HepG2 (cell line): Measurements from ENCODE around the gene SIGLEC1.

Experiments
- ETV5 ChIP-seq: IDR thresholded peaks from 2 replicates; pipeline ENCODE4 v1.6.1; 2018; ENCODE audit warnings: missing biosample characterization, missing genetic modification reagents, inconsistent platforms, borderline replicate concordance
- POLR2AphosphoS5 ChIP-seq: IDR thresholded peaks from 2 replicates; pipeline ENCODE4 v1.6.1; 2012; ENCODE audit warnings: low read depth, low read length
- ZFYVE20 ChIP-seq: sonication (generic); formaldehyde crosslinking; IDR thresholded peaks from 2 replicates; pipeline ENCODE4 v1.8.0; 2023; ENCODE audit warnings: low read depth, mild to moderate bottlenecking, moderate library complexity, missing genetic modification reagents, borderline replicate concordance
- ZNF121 ChIP-seq: sonication (generic); formaldehyde crosslinking; IDR thresholded peaks from 2 replicates; pipeline ENCODE4 v1.5.0; 2020; ENCODE audit warnings: mild to moderate bottlenecking, missing genetic modification reagents

GRCh38 chr20:3677733-3678132 lies 34.7 kb downstream of the SIGLEC1 start:
- TF ChIP-seq POLR2AphosphoS5, result no peak
- no peak for TF ChIP-seq ZFYVE20 (CRISPR knock-in tag)
- TF ChIP-seq ZNF121, result no peak
- TF ChIP-seq ETV5, result no peak
